GM19468 (cell line): Measurements from ENCODE around the gene DENND1A.

ENCODE experiments used
- ATAC-seq: cut with Tn5 transposase; IDR thresholded peaks from one replicate; pipeline ENCODE4 v1.9.1; 2021; ENCODE audit warnings: mild to moderate bottlenecking, moderate library complexity, moderate number of reproducible peaks; ENCODE audit not compliant: unreplicated experiment; ENCODE audit errors: extremely low read depth

DENND1A gene

DNA sequence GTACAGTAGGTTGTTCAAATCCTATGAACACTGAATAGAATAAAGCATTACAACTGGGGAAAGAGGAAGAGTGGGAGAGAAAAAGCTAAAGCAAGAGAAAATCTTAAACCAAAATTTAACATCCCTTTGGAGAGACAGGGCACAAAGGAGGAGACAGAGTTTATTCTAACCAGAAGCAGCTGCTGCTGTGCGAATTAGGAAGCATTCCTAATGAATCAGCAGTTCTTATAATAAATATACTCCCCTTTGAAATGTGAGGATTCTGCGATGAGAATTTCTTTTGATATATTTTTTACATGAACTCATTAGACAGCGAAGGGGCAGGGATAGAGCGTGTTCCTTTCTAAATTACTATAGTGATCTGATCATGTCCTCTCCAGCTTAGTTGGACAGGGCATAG, 233.4 kb downstream of the DENND1A start:
- no peak for ATAC-seq

DNA sequence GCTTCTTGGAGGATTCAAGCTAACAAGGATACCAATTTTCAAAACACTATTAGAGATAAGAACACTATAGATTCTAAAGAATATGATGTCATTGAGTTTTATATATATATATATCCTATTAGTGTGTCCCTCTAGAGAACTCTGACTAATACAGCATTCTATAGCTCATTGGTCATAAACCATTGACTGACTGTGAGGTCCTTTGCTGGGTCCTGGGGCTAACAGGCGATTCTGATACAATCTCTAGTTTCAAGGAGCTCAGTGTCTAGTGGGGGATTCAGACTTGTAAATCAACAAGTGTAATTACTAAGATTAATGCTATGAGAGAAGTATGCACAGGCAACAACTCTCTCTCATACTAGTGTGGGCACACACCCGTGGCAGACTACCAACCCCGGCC, 234.5 kb downstream of the DENND1A start:
- no peak for ATAC-seq

DNA sequence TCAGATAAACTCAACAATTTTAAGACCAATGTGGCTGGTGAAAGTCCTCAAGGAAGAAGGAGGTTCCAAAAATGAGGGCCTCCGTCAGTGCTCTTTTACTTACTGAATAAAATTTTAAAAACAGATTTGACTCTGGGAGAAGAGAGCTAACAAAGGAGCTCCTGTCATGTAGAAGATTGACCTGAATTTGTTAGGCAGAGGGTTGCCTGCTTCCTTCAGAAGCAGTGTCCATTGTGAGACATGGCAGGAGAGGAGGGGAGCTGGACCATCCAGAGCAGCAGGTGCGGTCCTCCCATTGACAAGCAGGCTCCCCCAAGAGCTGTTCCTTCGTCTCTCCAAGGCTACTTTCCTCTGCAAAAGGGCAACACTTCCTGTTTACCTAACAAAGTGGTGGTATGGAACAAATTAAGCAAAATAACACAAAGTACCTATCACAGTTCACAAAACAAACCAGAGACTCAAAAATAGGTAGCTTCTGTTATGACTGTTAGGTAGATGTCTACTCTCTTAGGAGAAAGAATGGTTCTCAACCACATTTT, 238.1 kb downstream of the DENND1A start:
- ATAC-seq, result no peak

DNA sequence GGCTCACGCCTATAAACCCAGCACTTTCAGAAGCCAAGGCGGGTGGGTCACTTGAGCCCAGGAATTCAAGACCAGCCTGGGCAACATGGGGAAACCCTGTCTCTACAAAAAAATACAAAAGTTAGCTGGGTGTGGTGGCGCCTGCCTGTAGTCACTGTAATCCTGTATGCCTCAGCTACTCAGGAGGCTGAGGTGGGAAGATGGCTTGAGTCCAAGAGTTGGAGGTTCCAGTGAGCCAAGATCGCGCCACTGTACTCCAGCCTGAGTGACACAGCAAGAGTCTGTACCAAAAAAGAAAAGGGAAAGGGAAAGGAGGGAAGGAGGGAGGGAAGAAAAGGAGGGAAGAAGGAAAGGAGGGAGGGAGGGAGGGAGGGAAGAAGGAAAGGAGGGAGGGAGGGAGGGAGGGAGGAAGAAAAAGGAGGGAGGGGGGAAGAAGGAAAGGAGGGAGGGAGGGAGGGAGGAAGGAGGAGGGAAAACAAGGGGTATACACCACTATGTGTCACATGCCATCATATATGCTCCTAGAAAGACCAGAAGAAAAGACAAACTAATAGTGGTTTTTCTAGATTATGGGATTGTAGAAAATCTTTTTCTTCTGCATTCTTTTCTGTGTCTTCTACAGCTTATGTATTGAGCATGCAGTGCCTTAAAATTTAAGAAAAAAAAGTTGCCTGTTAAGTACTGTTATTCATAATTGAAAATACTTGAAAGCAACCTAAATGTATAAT, 240.1 kb downstream of the DENND1A start:
- ATAC-seq, result no peak

DNA sequence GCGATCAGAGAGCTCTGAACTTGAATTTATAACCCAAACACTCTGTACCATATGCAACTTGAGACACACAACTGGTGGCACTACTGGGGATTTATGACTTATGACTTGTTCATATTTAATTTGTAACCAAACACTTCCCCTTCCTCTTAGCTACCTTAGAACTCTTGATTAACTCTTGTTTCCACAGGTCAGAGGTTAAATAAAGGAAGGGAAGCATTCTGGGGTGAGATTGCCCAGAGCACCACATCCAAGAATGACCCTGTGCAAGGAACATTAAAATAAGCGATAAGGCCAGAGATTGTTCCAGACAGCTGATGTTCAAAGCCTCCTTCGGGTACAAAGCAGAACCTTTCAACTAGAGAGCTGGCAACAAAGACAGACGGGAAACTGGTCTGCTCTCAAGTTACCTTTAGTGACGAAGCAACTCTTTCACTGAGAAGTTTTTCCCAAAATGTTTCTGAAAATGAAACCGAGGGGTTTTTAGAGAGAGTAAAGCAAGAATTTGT, 242.6 kb downstream of the DENND1A start:
- ATAC-seq, result no peak

GRCh38 chr9:123686829-123687192, 243.1 kb downstream of the DENND1A start:
- no peak for ATAC-seq

DNA sequence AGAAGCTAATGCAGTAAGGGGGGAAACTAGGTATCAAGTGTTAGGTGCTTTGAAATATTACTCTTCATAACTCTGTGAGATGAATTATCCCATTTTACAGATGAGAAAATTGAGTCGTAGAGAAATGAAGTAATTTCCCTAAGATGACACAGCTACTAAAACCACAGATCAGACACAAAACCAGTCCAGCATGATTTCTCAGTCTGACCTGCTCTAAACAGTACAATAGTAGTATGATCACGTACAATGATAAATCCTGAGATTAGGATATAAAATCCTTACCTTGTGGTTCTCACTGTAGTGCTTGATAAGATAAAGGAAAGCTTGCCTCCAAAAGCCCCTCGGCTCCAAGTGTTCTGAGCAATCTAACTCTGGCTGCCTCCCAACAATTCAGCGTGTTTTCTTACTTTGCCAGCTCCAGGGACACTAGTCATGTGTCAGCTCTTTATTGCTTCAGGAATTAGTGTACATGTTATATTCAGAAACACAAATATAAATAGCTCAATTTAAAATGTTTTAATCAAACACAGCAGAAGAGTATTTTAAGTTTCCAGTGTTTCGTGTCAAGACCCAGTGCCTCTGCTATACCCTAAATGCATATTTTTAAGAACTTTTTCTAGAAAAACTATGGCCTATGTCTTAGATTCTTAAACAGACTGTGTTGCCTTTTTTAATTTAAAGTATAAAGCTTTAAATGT, 243.6 kb downstream of the DENND1A start:
- ATAC-seq, result no peak

- ATAC-seq, result no peak
These were observed 244.3 kb downstream of the DENND1A start for GRCh38 chr9:123685489-123686083.

- ATAC-seq, result no peak
These were observed 245.4 kb downstream of the DENND1A start for GRCh38 chr9:123684393-123685149.

DNA sequence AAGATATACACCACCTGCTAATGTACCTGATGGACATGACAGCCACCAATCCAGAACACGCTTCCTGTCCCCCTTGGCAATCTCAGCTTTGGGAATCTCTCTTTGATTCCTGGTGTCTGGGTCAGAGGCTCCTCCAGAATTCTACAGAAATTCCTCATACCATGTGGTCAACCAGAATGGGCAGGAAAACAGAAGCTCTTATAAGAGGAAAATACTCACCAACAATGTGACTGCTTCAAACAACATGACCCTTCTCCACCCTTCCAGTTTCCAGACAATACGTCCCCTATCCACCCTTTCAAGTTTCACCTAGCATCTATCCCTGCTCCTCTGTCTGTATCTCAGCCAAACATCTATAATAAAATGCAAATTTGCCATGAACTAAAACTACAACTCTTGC, 247.2 kb downstream of the DENND1A start:
- no peak for ATAC-seq

DNA sequence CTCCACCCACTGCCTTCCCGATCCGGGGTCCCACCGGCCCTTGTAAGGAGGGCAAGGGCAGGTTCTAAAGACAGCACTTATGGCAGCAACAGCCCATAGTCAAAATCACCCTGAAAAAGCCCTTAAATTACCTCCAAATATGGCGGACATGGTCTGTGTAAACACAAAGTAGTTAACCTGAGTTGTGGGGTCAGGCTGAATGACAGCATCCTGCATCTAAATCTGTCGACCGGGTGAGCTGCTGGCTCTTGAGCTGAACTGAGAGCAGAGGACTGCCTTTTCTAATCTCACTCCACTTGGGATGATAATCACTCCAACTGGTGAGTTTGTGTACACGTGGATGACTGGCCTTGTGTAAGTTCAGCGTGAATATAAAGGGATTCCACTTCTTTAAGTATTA, 249.6 kb downstream of the DENND1A start:
- no peak for ATAC-seq

- ATAC-seq, result peak; percentile 66
These were observed 250.5 kb downstream of the DENND1A start for GRCh38 chr9:123679330-123679987.

DNA sequence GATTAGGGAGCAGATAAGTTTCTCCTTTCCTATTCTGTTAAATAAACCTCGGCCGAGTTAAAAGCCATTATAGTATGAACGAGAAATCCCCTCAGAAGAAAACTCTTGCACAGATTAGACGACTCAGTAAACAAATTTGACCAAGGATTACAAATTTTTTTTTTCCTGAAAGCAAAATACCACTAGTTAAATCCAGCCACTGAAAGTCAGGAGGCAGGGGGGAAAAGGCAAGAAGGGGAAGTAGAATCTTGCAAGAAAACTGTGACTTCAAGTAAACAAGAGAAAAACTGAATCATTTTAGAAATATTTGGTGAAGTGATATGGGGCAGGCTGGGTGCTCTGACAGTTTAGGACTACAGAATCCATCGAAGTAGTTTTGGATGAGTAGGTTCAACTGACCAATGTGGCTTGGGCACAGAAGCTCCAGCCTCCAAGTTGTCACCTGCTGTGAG, 251.0 kb downstream of the DENND1A start:
- no peak for ATAC-seq

DNA sequence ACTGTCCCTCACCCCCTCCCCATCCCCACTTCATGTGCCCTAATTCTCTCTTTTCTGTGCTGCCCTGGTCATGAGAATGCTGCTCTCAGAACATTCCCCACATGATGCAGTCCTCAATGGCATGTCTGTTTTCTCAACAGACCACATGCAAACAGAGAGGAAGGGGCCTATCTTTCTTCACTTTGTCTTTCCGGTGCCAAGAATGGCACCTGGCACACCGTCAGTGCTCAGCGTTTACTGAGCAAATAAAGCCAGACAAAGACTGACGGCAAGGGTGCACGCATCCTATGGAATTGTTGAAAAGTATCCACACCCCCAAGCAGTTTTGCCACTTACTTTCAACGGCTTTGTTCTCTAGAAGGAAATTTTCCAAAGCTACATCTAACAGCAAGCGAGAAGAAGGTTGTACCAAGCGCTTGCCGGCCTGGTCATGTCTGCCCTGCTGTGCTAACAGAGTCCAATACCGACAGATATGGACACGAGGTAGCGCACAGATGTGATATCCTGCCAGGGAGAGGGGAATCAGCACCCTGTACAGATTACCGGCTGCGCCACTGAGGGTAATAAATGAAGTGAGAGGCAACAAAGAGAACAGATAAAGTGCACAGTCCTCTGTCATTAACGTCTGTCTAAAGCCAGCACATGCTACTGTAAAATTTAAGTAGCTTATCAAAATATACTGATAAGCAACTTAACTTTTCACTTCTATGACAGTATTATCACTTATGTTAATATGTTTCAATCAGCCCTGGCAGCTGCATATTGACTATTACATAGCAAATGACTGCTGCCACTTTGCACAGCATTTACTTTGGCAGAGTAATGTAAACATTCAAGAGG, 251.7 kb downstream of the DENND1A start:
- no peak for ATAC-seq

DNA sequence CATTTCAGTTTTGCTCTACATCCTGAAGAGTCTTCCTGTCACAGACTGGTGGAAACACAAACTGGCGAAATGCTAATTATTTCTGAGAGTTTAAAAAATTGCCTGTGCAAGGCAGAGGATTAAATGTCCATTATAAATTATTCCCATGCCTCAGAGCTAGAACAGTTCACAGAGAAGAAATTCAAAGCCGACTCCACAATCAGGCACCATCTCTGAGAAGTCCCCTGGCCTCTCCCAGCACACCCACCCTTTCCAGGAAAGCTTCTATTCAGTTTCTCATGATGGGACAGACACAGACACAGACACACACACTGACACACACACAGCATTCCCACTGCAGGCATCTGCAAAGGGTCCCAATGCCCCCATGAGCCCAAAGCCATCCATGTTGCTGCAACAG, 253.1 kb downstream of the DENND1A start:
- ATAC-seq, result no peak

- no peak for ATAC-seq
These were observed 260.6 kb downstream of the DENND1A start for GRCh38 chr9:123669346-123669745.

DNA sequence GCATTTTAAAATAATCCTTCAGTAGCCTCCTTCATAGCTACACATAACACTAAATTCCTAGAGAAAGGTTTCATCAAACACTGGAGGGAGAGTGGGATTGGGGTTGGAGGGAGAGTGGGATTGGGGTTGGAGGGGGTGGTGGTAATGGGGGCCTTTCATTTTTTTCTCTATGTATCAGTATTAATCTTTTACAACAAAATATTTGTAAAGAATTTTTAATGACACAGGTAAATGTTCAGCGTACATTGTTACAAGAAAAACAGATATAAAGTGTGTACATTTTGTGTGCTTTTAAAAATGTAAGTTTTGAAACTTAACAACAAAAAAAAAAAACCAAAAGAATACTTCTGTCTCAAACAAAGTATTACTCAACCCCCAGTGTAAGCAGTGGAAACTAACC, 266.4 kb downstream of the DENND1A start:
- ATAC-seq, result no peak

DNA sequence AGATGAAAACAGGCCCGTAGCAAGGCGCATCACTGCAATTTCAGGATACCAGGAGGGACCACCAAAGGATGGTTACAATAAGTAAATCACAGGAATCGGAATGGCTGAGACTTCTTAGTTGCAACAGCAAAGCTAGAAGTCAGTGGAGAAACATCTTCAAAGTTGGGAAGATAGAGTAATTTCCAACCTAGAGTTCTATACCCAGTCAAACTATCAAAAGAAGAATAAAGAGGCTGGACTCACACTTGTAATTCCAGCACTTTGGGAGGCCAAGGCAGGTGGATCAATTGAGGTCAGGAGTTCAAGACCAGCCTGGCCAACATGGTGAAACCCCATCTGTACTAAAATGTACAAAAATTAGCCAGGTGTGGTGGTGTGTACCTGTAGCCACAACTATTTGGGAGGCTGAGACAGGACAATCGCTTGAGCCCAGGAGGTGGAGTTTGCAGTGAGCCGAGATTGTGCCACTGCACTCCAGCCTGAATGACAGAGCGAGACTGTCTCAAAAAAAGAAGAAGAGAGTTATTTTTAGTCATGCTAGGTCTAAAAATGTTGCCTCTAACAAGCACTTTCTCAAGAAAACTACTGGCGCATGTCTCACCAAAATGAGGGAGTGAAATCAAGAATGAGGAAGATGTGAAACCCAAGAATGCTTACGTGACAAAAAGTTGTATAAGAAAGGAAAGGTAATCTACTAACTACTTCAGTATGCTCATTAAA, 267.7 kb downstream of the DENND1A start:
- no peak for ATAC-seq
